ENCODE data around the gene KMT5C. TPM values are rescaled to one million over a fixed set of nuclear protein-coding genes. Genes with fewer than 3 reads are reported as not detected.
A peak's percentile ranks its signal among the peaks of the same experiment; 100 is the strongest.

Gene KMT5C
- total RNA-seq, 1 experiment from 2014 or later, result 54.5 TPM

GRCh38 chr19:55299991-55300390 lies 39.7 kb upstream of the KMT5C start:
- Histone ChIP-seq H3K27ac (ENCODE audit: insufficient read length, low read depth, low read length) (no peak overlapping the region), H3K56ac (ENCODE audit: insufficient read length, low read depth, low read length) (no peak overlapping the region), H2BK15ac (ENCODE audit: low read depth, low read length) (no peak overlapping the region), H3K23ac (ENCODE audit: insufficient read length, low read depth, low read length) (no peak overlapping the region), H3K27me3 (ENCODE audit: insufficient read depth, low read length) (no peaks in the 10 kb centered on the region), H3K18ac (ENCODE audit: insufficient read length, low read depth, low read length) (no peak overlapping the region), H3K14ac (ENCODE audit: insufficient read depth, low read length) (no peak overlapping the region), H2BK12ac (ENCODE audit: insufficient read length, low read depth, low read length) (no peak overlapping the region), H2BK20ac (ENCODE audit: low read depth, low read length, poor library complexity, severe bottlenecking) (no peak overlapping the region), H3K79me1 (ENCODE audit: insufficient read depth, low read depth, low read length, poor library complexity, severe bottlenecking) (no peaks in the 10 kb centered on the region), H3K9ac (ENCODE audit: extremely low read depth, insufficient read length, low read length) (no peak overlapping the region), H2AK5ac (ENCODE audit: insufficient read length, low read length) (no peak overlapping the region), H4K5ac (ENCODE audit: insufficient read length, low read depth, low read length) (no peak overlapping the region), H3K79me2 (ENCODE audit: insufficient read depth, low read length) (no peaks in the 10 kb centered on the region), H2BK120ac (ENCODE audit: low read depth, low read length, poor library complexity, severe bottlenecking) (no peak overlapping the region), H3K4me2 (ENCODE audit: insufficient read depth, insufficient read length, low read length) (no peak overlapping the region), H4K20me1 (ENCODE audit: control insufficient read depth, insufficient read depth, insufficient read length) (no peaks in the 10 kb centered on the region), H3T11ph (ENCODE audit: low read length) (no peak overlapping the region), H3K4me1 (ENCODE audit: insufficient read depth, low read length) (no peaks in the 10 kb centered on the region; the same call in 1 of the 2 replicates), H3K23me2 (ENCODE audit: insufficient read length, low read depth, low read length, poor library complexity, severe bottlenecking) (no peaks in the 10 kb centered on the region), H4K8ac (replicated peaks; ENCODE audit: insufficient read length, low read depth, low read length) (no peak overlapping the region), H2BK5ac (ENCODE audit: insufficient read length, low read length) (no peak overlapping the region), H3K9me3 (ENCODE audit: control insufficient read depth, low read depth, low read length) (no peaks in the 10 kb centered on the region), H4K91ac (ENCODE audit: insufficient read length, low read depth, low read length) (no peak overlapping the region), H3K4ac (ENCODE audit: low read depth, low read length) (no peak overlapping the region), H2AFZ (ENCODE audit: low read length) (no peak overlapping the region)
- Mint-ChIP-seq H3K4me1 (peaks cover 13 to 23% of the 10 kb centered on the region in 2 experiments), H3K27me3 (ENCODE audit: low read depth) (no peaks in the 10 kb centered on the region; the same call in 1 of the 2 replicates), H3K27ac (peak overlapping the region in 1 of 3 experiments; percentile 9; a peak in 1 of 7 replicates), H3K4me3 (no peak overlapping the region), H3K36me3 (ENCODE audit: insufficient read depth in 1 of 3, low read depth in 3 of 3) (peaks cover 31 to 63% (median 60%) of the 10 kb centered on the region in 3 experiments; a peak in 6 of 7 replicates), H3K9me3 (no peaks in the 10 kb centered on the region)
- no peak for TF ChIP-seq CTCF (conservative IDR thresholded peaks at IDR 0.05)
- no CpG with 5 or more reads among the region's 10 CpGs for WGBS (ENCODE audit: extremely low coverage, insufficient read length, low lambda C conversion rate)
- no peak for DNase-seq
